ENCODE data around the gene MOB3A.
"Not testable (repeated sequence)": the region's sequence is repeated elsewhere in the genome, so short reads cannot be mapped to it uniquely, and the experiment has no call there.

Gene MOB3A

GRCh38 chr19:2101417-2102335 is 5.5 kb upstream of the MOB3A start:
- Histone ChIP-seq H3K9me3 (ENCODE audit: control insufficient read depth, insufficient read depth, low read length) (no peaks in the 10 kb centered on the region; the same call in 1 of the 2 replicates), H3K4me1 (ENCODE audit: control insufficient read depth, insufficient read depth, low read length) (no peaks in the 10 kb centered on the region), H3K4me3 (ENCODE audit: low read depth, low read length) (no peak overlapping the region), H3K27me3 (ENCODE audit: control insufficient read depth, insufficient read depth, low read length) (no peaks in the 10 kb centered on the region), H3K36me3 (ENCODE audit: control insufficient read depth, insufficient read depth, low read length) (peaks cover 61% of the 10 kb centered on the region), H3K9ac (ENCODE audit: low read depth, low read length) (no peak overlapping the region), H3K27ac (ENCODE audit: low read depth, low read length) (no peak overlapping the region)

GRCh38 chr19:2100719-2101061 is 4.6 kb upstream of the MOB3A start:
- peaks cover 51% of the 10 kb centered on the region for H3K36me3 ChIP-seq (ENCODE audit: control insufficient read depth, insufficient read depth, low read length)
- no peaks in the 10 kb centered on the region for H3K9me3 ChIP-seq (ENCODE audit: control insufficient read depth, insufficient read depth, low read length)
- no peak overlapping the region for H3K9ac ChIP-seq (ENCODE audit: low read depth, low read length)
- H3K27me3 ChIP-seq (ENCODE audit: control insufficient read depth, insufficient read depth, low read length), result no peaks in the 10 kb centered on the region
- H3K27ac ChIP-seq (ENCODE audit: low read depth, low read length), result no peak overlapping the region
- no peaks in the 10 kb centered on the region for H3K4me1 ChIP-seq (ENCODE audit: control insufficient read depth, insufficient read depth, low read length)
- H3K4me3 ChIP-seq (ENCODE audit: low read depth, low read length), result no peak overlapping the region

GRCh38 chr19:2099937-2100718 is 4.0 kb upstream of the MOB3A start:
- peaks cover 46% of the 10 kb centered on the region for H3K36me3 ChIP-seq (ENCODE audit: control insufficient read depth, insufficient read depth, low read length)

GRCh38 chr19:2099054-2099501 is 3.0 kb upstream of the MOB3A start:
- Histone ChIP-seq H3K36me3 (ENCODE audit: control insufficient read depth, insufficient read depth, low read length) (peaks cover 42% of the 10 kb centered on the region), H3K4me1 (ENCODE audit: control insufficient read depth, insufficient read depth, low read length) (no peaks in the 10 kb centered on the region)

More at GRCh38 chr19:2099937-2100718, 4.0 kb upstream of the MOB3A start:
- H3K9me3 ChIP-seq (ENCODE audit: control insufficient read depth, insufficient read depth, low read length), result no peaks in the 10 kb centered on the region
- no peak overlapping the region for H3K9ac ChIP-seq (ENCODE audit: low read depth, low read length)
- no peaks in the 10 kb centered on the region for H3K27me3 ChIP-seq (ENCODE audit: control insufficient read depth, insufficient read depth, low read length)
- no peak overlapping the region for H3K27ac ChIP-seq (ENCODE audit: low read depth, low read length)
- H3K4me3 ChIP-seq (ENCODE audit: low read depth, low read length), result no peak overlapping the region
- no peaks in the 10 kb centered on the region for H3K4me1 ChIP-seq (ENCODE audit: control insufficient read depth, insufficient read depth, low read length)

GRCh38 chr19:2097886-2098327 is 1.8 kb upstream of the MOB3A start:
- Histone ChIP-seq H3K36me3 (ENCODE audit: control insufficient read depth, insufficient read depth, low read length) (peaks cover 31% of the 10 kb centered on the region), H3K9me3 (ENCODE audit: control insufficient read depth, insufficient read depth, low read length) (no peaks in the 10 kb centered on the region), H3K4me1 (ENCODE audit: control insufficient read depth, insufficient read depth, low read length) (no peaks in the 10 kb centered on the region), H3K4me3 (ENCODE audit: low read depth, low read length) (no peak overlapping the region), H3K27me3 (ENCODE audit: control insufficient read depth, insufficient read depth, low read length) (no peaks in the 10 kb centered on the region), H3K27ac (ENCODE audit: low read depth, low read length) (no peak overlapping the region), H3K9ac (ENCODE audit: low read depth, low read length) (no peak overlapping the region)

More at GRCh38 chr19:2099054-2099501, 3.0 kb upstream of the MOB3A start:
- Histone ChIP-seq H3K27me3 (ENCODE audit: control insufficient read depth, insufficient read depth, low read length) (no peaks in the 10 kb centered on the region), H3K27ac (ENCODE audit: low read depth, low read length) (no peak overlapping the region), H3K9ac (ENCODE audit: low read depth, low read length) (no peak overlapping the region; the same call in 1 of the 2 replicates), H3K4me3 (ENCODE audit: low read depth, low read length) (no peak overlapping the region), H3K9me3 (ENCODE audit: control insufficient read depth, insufficient read depth, low read length) (no peaks in the 10 kb centered on the region)

- H3K36me3 ChIP-seq (ENCODE audit: control insufficient read depth, insufficient read depth, low read length), result peaks cover 28% of the 10 kb centered on the region
- H3K9me3 ChIP-seq (ENCODE audit: control insufficient read depth, insufficient read depth, low read length), result no peaks in the 10 kb centered on the region
- peak overlapping the region; percentile 54 for H3K27ac ChIP-seq (ENCODE audit: low read depth, low read length)
- H3K4me1 ChIP-seq (ENCODE audit: control insufficient read depth, insufficient read depth, low read length), result no peaks in the 10 kb centered on the region
- H3K4me3 ChIP-seq (ENCODE audit: low read depth, low read length), result peak overlapping the region; percentile 68
- H3K9ac ChIP-seq (ENCODE audit: low read depth, low read length), result no peak overlapping the region; the same call in 1 of the 2 replicates
- no peaks in the 10 kb centered on the region for H3K27me3 ChIP-seq (ENCODE audit: control insufficient read depth, insufficient read depth, low read length)
Measured at GRCh38 chr19:2097203-2097885, 1.2 kb upstream of the MOB3A start.

GRCh38 chr19:2096480-2097202 is 515 bp upstream of the MOB3A start, which contains the start of gene IZUMO4:
Gene IZUMO4 (plus strand): TSS chr19:2096915. CDS start chr19:2096946, 31 bp downstream.
- Histone ChIP-seq H3K27ac (ENCODE audit: low read depth, low read length) (peak within 1 kb of the TSS; percentile 86), H3K9me3 (ENCODE audit: control insufficient read depth, insufficient read depth, low read length) (no peaks in the 10 kb centered on the region), H3K27me3 (ENCODE audit: control insufficient read depth, insufficient read depth, low read length) (no peaks in the 10 kb centered on the region), H3K4me3 (ENCODE audit: low read depth, low read length) (peak within 1 kb of the TSS; percentile 74), H3K9ac (ENCODE audit: low read depth, low read length) (no peak within 1 kb of the TSS; the same call in 1 of the 2 replicates), H3K36me3 (ENCODE audit: control insufficient read depth, insufficient read depth, low read length) (peaks cover 22% of the 10 kb centered on the region), H3K4me1 (ENCODE audit: control insufficient read depth, insufficient read depth, low read length) (no peaks in the 10 kb centered on the region)

GRCh38 chr19:2091926-2092525 is 4.1 kb downstream of the MOB3A start:
- H3K27ac ChIP-seq (ENCODE audit: low read depth, low read length); H3K4me3 ChIP-seq (ENCODE audit: low read depth, low read length); H3K4me1 ChIP-seq (ENCODE audit: control insufficient read depth, insufficient read depth, low read length); H3K27me3 ChIP-seq (ENCODE audit: control insufficient read depth, insufficient read depth, low read length); H3K36me3 ChIP-seq (ENCODE audit: control insufficient read depth, insufficient read depth, low read length); H3K9me3 ChIP-seq (ENCODE audit: control insufficient read depth, insufficient read depth, low read length); H3K9ac ChIP-seq (ENCODE audit: low read depth, low read length): not testable (repeated sequence)

- Histone ChIP-seq H3K9ac (ENCODE audit: low read depth, low read length) (no peak overlapping the region), H3K4me3 (ENCODE audit: low read depth, low read length) (no peak overlapping the region), H3K27me3 (ENCODE audit: control insufficient read depth, insufficient read depth, low read length) (no peaks in the 10 kb centered on the region), H3K27ac (ENCODE audit: low read depth, low read length) (peak overlapping the region; percentile 17), H3K4me1 (ENCODE audit: control insufficient read depth, insufficient read depth, low read length) (peaks cover 9% of the 10 kb centered on the region; the same call in 1 of the 2 replicates), H3K9me3 (ENCODE audit: control insufficient read depth, insufficient read depth, low read length) (no peaks in the 10 kb centered on the region), H3K36me3 (ENCODE audit: control insufficient read depth, insufficient read depth, low read length) (no peaks in the 10 kb centered on the region)
Measured at GRCh38 chr19:2089727-2090053, 6.4 kb downstream of the MOB3A start.
